Activated naive CD4-positive, alpha-beta T cell (primary cell): ENCODE data around the gene EPN1.
A peak's percentile ranks its signal among the peaks of the same experiment; 100 is the strongest.

Experiments
- DNase-seq, 4 experiments: peaks; one replicate each; lab custom pipeline; 2025; lab: John Stamatoyannopoulos, UW

EPN1 gene

GRCh38 chr19:55646889-55647731 is 27.9 kb upstream of the EPN1 start:
- no peak for DNase-seq

- peak in 2 of 4 experiments; percentile 32 to 58 for DNase-seq
Observed at GRCh38 chr19:55647732-55648584, 27.1 kb upstream of the EPN1 start, which contains the start of gene CCDC106. TSS of gene CCDC106 (plus strand) at chr19:55648212. CDS start at chr19:55649047, 835 bp downstream.

- DNase-seq, result no peak
Observed at GRCh38 chr19:55648585-55649267, 26.3 kb upstream of the EPN1 start.

GRCh38 chr19:55649268-55650125 is 25.5 kb upstream of the EPN1 start:
- no peak for DNase-seq

GRCh38 chr19:55650126-55650557 is 24.9 kb upstream of the EPN1 start:
- no peak for DNase-seq

- no peak for DNase-seq
Observed at GRCh38 chr19:55650602-55651230, 24.3 kb upstream of the EPN1 start.

GRCh38 chr19:55651236-55651635 is 23.8 kb upstream of the EPN1 start:
- DNase-seq, result no peak

GRCh38 chr19:55652311-55653128 is 22.5 kb upstream of the EPN1 start:
- no peak for DNase-seq

GRCh38 chr19:55653651-55654322 is 21.2 kb upstream of the EPN1 start:
- peak; percentile 98 to 99 (median 98) for DNase-seq

GRCh38 chr19:55654323-55654867 is 20.6 kb upstream of the EPN1 start:
- peak; percentile 92 to 99 (median 97) for DNase-seq

GRCh38 chr19:55654868-55655647 is 20.0 kb upstream of the EPN1 start, which contains the start of gene U2AF2:
TSS of gene U2AF2 (plus strand) at chr19:55655035. CDS start at chr19:55655105, 70 bp downstream.
- peak; percentile 94 to 98 (median 96) for DNase-seq

- no peak for DNase-seq
Observed at GRCh38 chr19:55655648-55656040, 19.4 kb upstream of the EPN1 start.

GRCh38 chr19:55656552-55656951 is 18.5 kb upstream of the EPN1 start:
- DNase-seq, result no peak

- DNase-seq, result no peak
Observed at GRCh38 chr19:55656988-55657747, 17.9 kb upstream of the EPN1 start.

- no peak for DNase-seq
Observed at GRCh38 chr19:55658846-55659459, 16.1 kb upstream of the EPN1 start.

- no peak for DNase-seq
Observed at GRCh38 chr19:55659822-55660221, 15.2 kb upstream of the EPN1 start.

- no peak for DNase-seq
Observed at GRCh38 chr19:55660404-55660803, 14.6 kb upstream of the EPN1 start.
